ENCODE data around the gene BMPR1B. TPM values are rescaled to one million over a fixed set of nuclear protein-coding genes. Genes with fewer than 3 reads are reported as not detected.

BMPR1B gene
- total and polyA plus RNA-seq, 9 of the 15 experiments (the other 6 are each of a cell fraction or from before 2014, with no cell fraction given): 0.01 TPM; not detected in 8

DNA sequence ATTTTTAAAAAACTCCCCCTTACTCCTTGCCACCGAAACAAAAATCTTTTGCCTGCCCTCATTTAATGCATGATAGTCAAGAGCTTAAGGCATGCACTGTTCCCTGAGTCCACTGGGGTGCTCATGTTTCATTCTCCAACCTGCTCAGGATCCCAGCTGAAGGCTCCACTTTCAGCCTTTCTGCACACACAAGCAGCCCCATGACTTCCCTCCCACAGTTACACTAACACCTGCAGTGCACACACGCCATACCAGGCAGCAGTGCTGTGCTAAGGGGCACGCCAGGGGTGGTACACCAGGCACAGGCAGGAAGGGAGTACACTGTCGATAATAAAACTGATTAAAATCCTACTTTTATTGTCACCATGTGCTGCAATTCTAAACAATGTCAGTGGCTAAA, 385.2 kb downstream of the BMPR1B start:
- POLR2A ChIA-PET: no interaction called here
- DNase-seq (ENCODE audit: extremely low read depth in 1 of 4, low spot score in 3 of 4) (no peak), FAIRE-seq (no peak), ATAC-seq (no peak)
- no TSS peak for BruUV-seq (replicated peaks)
- H3K4me1 ChIP-seq (replicated peaks in 1 of 2; ENCODE audit: control insufficient read depth in 2 of 2, insufficient read depth in 2 of 2, low read length in 2 of 2): no peaks in the 10 kb centered on the region; a peak in 1 of 5 replicates
- no peaks in the 10 kb centered on the region for H3K9me1 ChIP-seq (ENCODE audit: control insufficient read depth, insufficient read depth, low read length)
- in situ Hi-C loops (cut with MboI): no loop called here
- H3K79me2 ChIP-seq (ENCODE audit: control insufficient read depth, insufficient read depth, low read length): no peaks in the 10 kb centered on the region
- TF ChIP-seq KLF1 (tag; IDR thresholded peaks at IDR 0.05) (no peak), ZBTB1 (CRISPR knock-in tag; IDR thresholded peaks at IDR 0.05; ENCODE audit: borderline replicate concordance, low read depth) (no peak), CCAR2 (IDR thresholded peaks at IDR 0.05; ENCODE audit: low read depth, low read length) (no peak), ZC3H4 (CRISPR knock-in tag; IDR thresholded peaks at IDR 0.05; ENCODE audit: borderline replicate concordance) (no peak), CC2D1A (IDR thresholded peaks at IDR 0.05) (no peak), CHD1 (IDR thresholded peaks at IDR 0.05; ENCODE audit: low read length) (no peak), ZSCAN29 (IDR thresholded peaks at IDR 0.05) (no peak), MEF2A (IDR thresholded peaks at IDR 0.05; ENCODE audit: control insufficient read depth, low read depth, low read length) (no peak), SMAD1 (IDR thresholded peaks at IDR 0.05; ENCODE audit: low read depth, low read length, partially characterized antibody) (no peak), HIVEP1 (CRISPR knock-in tag; IDR thresholded peaks at IDR 0.05) (no peak), FOXA3 (CRISPR knock-in tag; conservative IDR thresholded peaks at IDR 0.05 in 1 of 2, IDR thresholded peaks at IDR 0.05 in 1 of 2) (no peak), NR3C1 (CRISPR knock-in tag; IDR thresholded peaks at IDR 0.05) (no peak)
- no peaks in the 10 kb centered on the region for H3K9me3 ChIP-seq (replicated peaks; ENCODE audit: control insufficient read depth, insufficient read depth, low read depth, low read length)
- no peak overlapping the region for H2AFZ ChIP-seq (ENCODE audit: low read depth, low read length)
- CTCF ChIA-PET (ENCODE audit: low intra/inter-chr PET ratio): no interaction called here
- H3K4me3 ChIP-seq: no peak overlapping the region
- no peak overlapping the region for H3K27ac ChIP-seq (ENCODE audit: extremely low read depth, low read depth, low read length)
- intact Hi-C loops (cut with micrococcal nuclease): no loop called here
- no peak overlapping the region for H3K4me2 ChIP-seq (ENCODE audit: insufficient read depth, low read length)
- H4K20me1 ChIP-seq (replicated peaks; ENCODE audit: control insufficient read depth, insufficient read depth, low read length): no peaks in the 10 kb centered on the region
- H3K27me3 ChIP-seq (ENCODE audit: control insufficient read depth in 2 of 2, insufficient read depth in 2 of 2, low read length in 2 of 2): no peaks in the 10 kb centered on the region; a peak in 1 of 5 replicates
- WGBS (ENCODE audit: insufficient coverage, low coverage, missing lambda C conversion rate): 0% methylated on average over 4 of the region's 4 CpGs
- H3K9ac ChIP-seq (ENCODE audit: insufficient read depth in 1 of 2, low read depth in 2 of 2, low read length in 2 of 2): no peak overlapping the region
- no peaks in the 10 kb centered on the region for H3K36me3 ChIP-seq (ENCODE audit: control insufficient read depth, insufficient read depth, low read length)
